K562 (cell line): Measurements from ENCODE around the gene PEX13. TPM values are rescaled to one million over a fixed set of nuclear protein-coding genes. Genes with fewer than 3 reads are reported as not detected.

Experiments
- BRCA1 ChIP-seq, 2 experiments: fragments of 450-650 bp in 1 of 2; sonication (generic) in 1 of 2; formaldehyde crosslinking in 1 of 2; IDR thresholded peaks; 2 replicates each; pipeline versions ENCODE4 v1.5.0 to v1.6.1; 2017 to 2020; ENCODE audit warnings: mild to moderate bottlenecking in 1 of 2, missing genetic modification reagents in 1 of 2
- CEBPZ ChIP-seq: fragments of 150-350 bp; IDR thresholded peaks from 2 replicates; pipeline ENCODE4 v1.6.1; 2014; ENCODE audit warnings: low read depth, mild to moderate bottlenecking, low read length, borderline replicate concordance
- DLX4 ChIP-seq: fragments of 250-450 bp; sonication (Bioruptor Pico); IDR thresholded peaks from 2 replicates; pipeline ENCODE4 v1.6.1; 2021; ENCODE audit warnings: mild to moderate bottlenecking
- ELF1 ChIP-seq: fragments of 200-800 bp; sonication (Bioruptor generic); IDR thresholded peaks from 2 replicates; pipeline ENCODE4 v1.6.1; 2016; ENCODE audit warnings: missing genetic modification characterization, missing compliant biosample characterization
- FOXJ3 ChIP-seq: sonication (generic); formaldehyde crosslinking; IDR thresholded peaks from 2 replicates; pipeline ENCODE4 v1.4.0; 2020; ENCODE audit warnings: mild to moderate bottlenecking, missing genetic modification reagents
- FOXO4 ChIP-seq: fragments of 450-650 bp; formaldehyde crosslinking; IDR thresholded peaks from 2 replicates; pipeline ENCODE4 v1.4.0; 2020; ENCODE audit warnings: mild to moderate bottlenecking, moderate library complexity
- GATAD2A ChIP-seq: fragments of 450-650 bp; IDR thresholded peaks from 2 replicates; pipeline ENCODE4 v1.6.1; 2017
- HDAC2 ChIP-seq: fragments of 450-650 bp; IDR thresholded peaks from 2 replicates; pipeline ENCODE4 v1.6.1; 2016; ENCODE audit warnings: mild to moderate bottlenecking
- ILF3 ChIP-seq: fragments of 450-650 bp; IDR thresholded peaks from 2 replicates; pipeline ENCODE4 v1.6.1; 2018; ENCODE audit warnings: antibody characterized with exemption, mild to moderate bottlenecking, moderate library complexity, borderline replicate concordance
- MAZ ChIP-seq, 2 experiments: fragments of 450-650 bp in 1 of 2; sonication (generic) in 1 of 2; formaldehyde crosslinking; IDR thresholded peaks in 1 of 2; conservative IDR thresholded peaks in 1 of 2; 2 replicates each; pipeline versions ENCODE4 v1.4.0 to v1.5.0; 2020; ENCODE audit warnings: mild to moderate bottlenecking in 1 of 2, missing genetic modification reagents in 1 of 2
- RBM25 ChIP-seq: fragments of 200-400 bp; formaldehyde crosslinking; IDR thresholded peaks from 2 replicates; pipeline ENCODE4 v1.6.1; 2018; ENCODE audit warnings: low read length, low read depth, moderate library complexity; ENCODE audit not compliant: severe bottlenecking
- RFX7 ChIP-seq: fragments of 250-450 bp; sonication (Bioruptor Pico); IDR thresholded peaks from 2 replicates; pipeline ENCODE4 v1.5.1; 2021; ENCODE audit warnings: mild to moderate bottlenecking
- RUNX1 ChIP-seq: sonication (generic); IDR thresholded peaks from 2 replicates; pipeline ENCODE4 v1.6.1; 2016; ENCODE audit warnings: antibody characterized with exemption, low read depth
- SRSF7 ChIP-seq: fragments of 200-400 bp; formaldehyde crosslinking; optimal IDR thresholded peaks from 2 replicates; pipeline ENCODE3; 2017; ENCODE audit warnings: mild to moderate bottlenecking, low read depth, low read length
- TAF9B ChIP-seq: fragments of 450-650 bp; IDR thresholded peaks from 2 replicates; pipeline ENCODE4 v1.6.1; 2018; ENCODE audit warnings: mild to moderate bottlenecking; ENCODE audit not compliant: partially characterized antibody
- TGIF2 ChIP-seq: sonication (generic); formaldehyde crosslinking; IDR thresholded peaks from 2 replicates; pipeline ENCODE4 v1.8.1; 2022; ENCODE audit warnings: mild to moderate bottlenecking, missing genetic modification reagents, moderate library complexity
- ZC3H4 ChIP-seq: sonication (generic); formaldehyde crosslinking; IDR thresholded peaks from 2 replicates; pipeline ENCODE4 v1.9.0; 2021; ENCODE audit warnings: missing genetic modification reagents, borderline replicate concordance
- ZNF445 ChIP-seq: fragments of 250-450 bp; sonication (Bioruptor Pico); IDR thresholded peaks from 2 replicates; pipeline ENCODE4 v1.4.0; 2020; ENCODE audit warnings: low read depth, mild to moderate bottlenecking, moderate library complexity
- polyA plus RNA-seq, 8 experiments: library from polyadenylated mRNA; depleted of rRNA in 4 of 8; stranded (reverse) in 5 of 8; unstranded in 3 of 8; fragments of >200 nt; fragmentation: Nextera tagmentation in 2 of 8; fragmentation: Illumina TruSeq in 1 of 8; extraction: Ambion mirVana in 2 of 8; extraction: Trizol in 1 of 8; gene quantifications; 2 replicates each; pipeline versions ENCODE4 v1.2.1 to v1.2.3, GENCODE V29; 2011 to 2014; ENCODE audit warnings: inconsistent platforms in 1 of 8, missing spikeins in 1 of 8
- total RNA-seq, 7 experiments: library from RNA; depleted of rRNA in 6 of 7; stranded (reverse); fragments of >200 nt in 6 of 7; fragmentation: Illumina TruSeq in 2 of 7; extraction: Trizol in 2 of 7; gene quantifications; 2 replicates each; pipeline versions ENCODE4 v1.2.1 to v1.2.3, GENCODE V29; 2011 to 2021; ENCODE audit warnings: low replicate concordance in 1 of 7

PEX13 gene
- total and polyA plus RNA-seq, 9 of the 15 experiments (the other 6 are each of a cell fraction or from before 2014, with no cell fraction given), result 4.0 to 30.4 (median 18.8) TPM

- TF ChIP-seq ZNF445 (CRISPR knock-in tag) (no peak), TAF9B (no peak), FOXO4 (CRISPR knock-in tag) (no peak), DLX4 (CRISPR knock-in tag) (no peak), BRCA1 (IDR thresholded peaks at IDR 0.05) (no peak), BRCA1 (CRISPR knock-in tag; IDR thresholded peaks at IDR 0.05) (no peak), ILF3 (peak; percentile 40; the same call in 1 of the 2 replicates), FOXJ3 (no peak), RBM25 (peak; percentile 99), HDAC2 (no peak), GATAD2A (no peak), ELF1 (tag) (no peak; the same call in 1 of the 2 replicates), ZC3H4 (CRISPR knock-in tag) (peak; percentile 62; the same call in 1 of the 2 replicates), RFX7 (CRISPR knock-in tag) (no peak), TGIF2 (CRISPR knock-in tag) (no peak), CEBPZ (no peak), MAZ (CRISPR knock-in tag; conservative IDR thresholded peaks at IDR 0.05 in 1 of 2, IDR thresholded peaks at IDR 0.05 in 1 of 2) (peak; percentile 65 to 95), RUNX1 (no peak), SRSF7 (no peak)
Observed at GRCh38 chr2:61065714-61066709, 48.5 kb downstream of the PEX13 start, which contains the start of gene SANBR (continued).
